ENCODE data around the gene CCDC40. TPM values are rescaled to one million over a fixed set of nuclear protein-coding genes. Genes with fewer than 3 reads are reported as not detected.

The CCDC40 gene
- total and polyA plus RNA-seq, 2 of the 13 experiments (the other 11 are each of a cell fraction or from before 2014, with no cell fraction given), result 4.1 to 5.5 TPM

- TF ChIP-seq PRMT3 (CRISPR knock-in tag; IDR thresholded peaks at IDR 0.05; ENCODE audit: borderline replicate concordance, low read depth) (0 out of 2 replicates have a peak, but pooled peaks have one; percentile 51), ZNF44 (CRISPR knock-in tag; IDR thresholded peaks at IDR 0.05) (no peak), ZFY (CRISPR knock-in tag; IDR thresholded peaks at IDR 0.05) (peak; percentile 32; the same call in 1 of the 2 replicates), SOX6 (IDR thresholded peaks at IDR 0.05) (no peak), SOX6 (CRISPR knock-in tag; IDR thresholded peaks at IDR 0.05) (peak; percentile 82), TGIF2 (CRISPR knock-in tag; IDR thresholded peaks at IDR 0.05) (peak; percentile 83), SMAD3 (CRISPR knock-in tag; IDR thresholded peaks at IDR 0.05) (peak; percentile 56; the same call in 1 of the 2 replicates), ZNF710 (CRISPR knock-in tag; IDR thresholded peaks at IDR 0.05; ENCODE audit: borderline replicate concordance) (peak; percentile 39; the same call in 1 of the 2 replicates), MYC (CRISPR knock-in tag; IDR thresholded peaks at IDR 0.05; ENCODE audit: borderline replicate concordance) (peak; percentile 52; the same call in 1 of the 2 replicates), ZNF331 (CRISPR knock-in tag; IDR thresholded peaks at IDR 0.05) (0 out of 2 replicates have a peak, but pooled peaks have one; percentile 3), RCOR2 (CRISPR knock-in tag; IDR thresholded peaks at IDR 0.05) (0 out of 2 replicates have a peak, but pooled peaks have one; percentile 34), MYPOP (CRISPR knock-in tag; IDR thresholded peaks at IDR 0.05) (peak; percentile 34; the same call in 1 of the 2 replicates), ZNF891 (CRISPR knock-in tag; IDR thresholded peaks at IDR 0.05) (0 out of 2 replicates have a peak, but pooled peaks have one; percentile 22), ZNF224 (CRISPR knock-in tag; IDR thresholded peaks at IDR 0.05) (no peak), ZNF740 (CRISPR knock-in tag; IDR thresholded peaks at IDR 0.05) (no peak), GATA4 (IDR thresholded peaks at IDR 0.05; ENCODE audit: borderline replicate concordance, low read depth) (0 out of 2 replicates have a peak, but pooled peaks have one; percentile 45), ZFAT (CRISPR knock-in tag; conservative IDR thresholded peaks at IDR 0.05) (no peak), GPN1 (CRISPR knock-in tag; IDR thresholded peaks at IDR 0.05; ENCODE audit: borderline replicate concordance) (no peak), ZNF235 (CRISPR knock-in tag; IDR thresholded peaks at IDR 0.05; ENCODE audit: borderline replicate concordance) (0 out of 2 replicates have a peak, but pooled peaks have one; percentile 65), ZBTB42 (CRISPR knock-in tag; IDR thresholded peaks at IDR 0.05) (no peak), FOXP4 (CRISPR knock-in tag; IDR thresholded peaks at IDR 0.05) (peak; percentile 48; the same call in 1 of the 2 replicates), ELF3 (CRISPR knock-in tag; IDR thresholded peaks at IDR 0.05) (peak; percentile 91), IKZF5 (CRISPR knock-in tag; IDR thresholded peaks at IDR 0.05) (peak; percentile 15; the same call in 1 of the 2 replicates)
These were observed 32.1 kb downstream of the CCDC40 start (continued) for GRCh38 chr17:80068301-80069222.
